MV-4-11 (cell line): ENCODE results near the gene CCL26.
"Not testable (repeated sequence)": the region's sequence is repeated elsewhere in the genome, so short reads cannot be mapped to it uniquely, and the experiment has no call there.

Experiments used
- DNase-seq: peaks from one replicate; lab custom pipeline; 2025; lab: John Stamatoyannopoulos, UW

CCL26 gene

DNA sequence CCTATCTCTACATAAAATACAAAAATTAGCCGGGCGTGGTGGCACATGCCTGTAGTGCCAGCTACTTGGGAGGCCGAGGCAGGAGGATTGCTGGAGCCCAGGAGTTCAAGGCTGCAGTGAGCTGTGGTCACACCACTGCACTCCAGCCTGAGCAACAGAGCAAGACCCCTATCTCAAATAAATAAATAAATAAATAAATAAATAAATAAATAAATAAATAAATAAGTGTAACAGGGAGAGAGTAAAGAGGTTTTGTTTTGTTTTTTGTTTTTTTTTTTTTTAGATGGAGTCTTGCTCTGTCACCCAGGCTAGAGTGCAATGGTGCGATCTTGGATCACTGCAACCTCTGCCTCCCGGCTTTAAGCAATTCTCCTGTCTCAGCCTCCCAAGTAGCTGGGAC is 20.6 kb upstream of the CCL26 start:
- DNase-seq, result not testable (repeated sequence)

DNA sequence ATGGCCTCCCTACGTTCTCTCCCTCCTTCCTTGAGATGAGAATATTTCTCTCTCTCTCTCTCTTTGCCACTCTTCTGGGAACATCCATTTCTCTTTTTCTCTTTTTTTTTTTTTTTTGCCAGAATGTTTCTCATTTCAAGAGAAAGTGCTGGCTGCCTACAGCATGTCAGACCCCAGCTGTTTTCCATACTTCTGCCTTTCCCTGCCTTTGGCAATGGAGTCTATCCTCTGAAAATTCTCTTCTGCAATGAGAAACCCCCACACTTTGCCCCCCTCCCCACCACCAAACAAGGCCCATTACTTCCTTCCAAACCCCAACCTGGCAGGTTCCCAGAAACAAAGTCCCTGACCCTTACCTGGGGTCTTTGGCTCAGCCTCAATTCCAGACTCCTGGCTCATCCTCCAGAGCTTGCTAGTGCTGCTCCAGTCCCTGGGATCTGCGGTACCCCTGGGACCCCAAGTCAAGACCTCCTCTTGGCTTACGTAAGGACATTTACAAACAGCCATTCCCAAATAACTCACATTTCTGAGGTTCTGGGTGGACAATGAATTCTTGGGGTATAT is 17.4 kb upstream of the CCL26 start:
- no peak for DNase-seq

DNA sequence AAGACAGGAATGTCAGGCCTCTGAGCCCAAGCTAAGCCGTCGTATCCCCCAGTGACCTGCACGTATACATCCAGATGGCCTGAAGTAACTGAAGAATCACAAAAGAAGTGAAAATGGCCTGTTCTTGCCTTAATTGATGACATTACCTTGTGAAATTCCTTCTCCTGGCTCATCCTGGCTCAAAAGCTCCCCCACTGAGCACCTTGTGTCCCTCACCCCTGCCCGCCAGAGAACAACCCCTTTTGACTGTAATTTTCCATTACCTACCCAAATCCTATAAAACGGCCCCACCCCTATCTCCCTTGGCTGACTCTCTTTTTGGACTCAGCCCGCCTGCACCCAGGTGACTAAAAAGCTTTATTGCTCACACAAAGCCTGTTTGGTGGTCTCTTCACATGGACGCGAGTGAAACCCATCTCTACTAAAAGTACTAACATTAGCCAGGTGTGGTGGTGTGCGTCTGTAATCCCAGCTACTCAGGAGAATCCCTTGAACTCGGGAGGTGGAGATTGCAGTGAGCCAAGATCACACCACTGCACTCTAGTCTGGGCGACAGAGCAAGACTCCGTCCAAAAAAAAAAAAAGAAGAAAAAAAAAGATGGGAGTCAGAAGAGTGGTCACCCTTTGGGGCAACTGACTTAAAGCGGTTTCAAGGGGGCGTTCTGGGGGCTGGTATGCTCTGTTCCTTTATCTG is 16.3 kb upstream of the CCL26 start:
- not testable (repeated sequence) for DNase-seq

GRCh38 chr7:75783058-75783457 is 11.0 kb upstream of the CCL26 start:
- DNase-seq, result not testable (repeated sequence)

GRCh38 chr7:75780647-75781273 is 8.7 kb upstream of the CCL26 start:
- peak; percentile 25 for DNase-seq

- DNase-seq, result not testable (repeated sequence)
Measured at GRCh38 chr7:75779516-75779915, 7.5 kb upstream of the CCL26 start.

DNA sequence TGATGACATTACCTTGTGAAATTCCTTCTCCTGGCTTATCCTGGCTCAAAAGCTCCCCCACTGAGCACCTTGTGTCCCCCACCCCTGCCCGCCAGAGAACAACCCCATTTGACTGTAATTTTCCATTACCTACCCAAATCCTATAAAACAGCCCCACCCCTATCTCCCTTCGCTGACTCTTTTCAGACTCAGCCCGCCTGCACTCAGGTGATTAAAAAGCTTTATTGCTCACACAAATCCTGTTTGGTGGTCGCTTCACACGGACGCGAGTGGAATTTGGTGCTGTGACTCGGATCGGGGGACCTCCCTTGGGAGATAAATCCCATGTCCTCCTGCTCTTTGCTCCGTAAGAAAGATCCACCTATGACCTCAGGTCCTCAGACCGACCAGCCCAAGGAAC is 7.0 kb upstream of the CCL26 start:
- not testable (repeated sequence) for DNase-seq

GRCh38 chr7:75776295-75776971 is 4.4 kb upstream of the CCL26 start:
- peak; percentile 96 for DNase-seq

GRCh38 chr7:75773958-75774357 is 1.9 kb upstream of the CCL26 start:
- DNase-seq, result not testable (repeated sequence)

DNA sequence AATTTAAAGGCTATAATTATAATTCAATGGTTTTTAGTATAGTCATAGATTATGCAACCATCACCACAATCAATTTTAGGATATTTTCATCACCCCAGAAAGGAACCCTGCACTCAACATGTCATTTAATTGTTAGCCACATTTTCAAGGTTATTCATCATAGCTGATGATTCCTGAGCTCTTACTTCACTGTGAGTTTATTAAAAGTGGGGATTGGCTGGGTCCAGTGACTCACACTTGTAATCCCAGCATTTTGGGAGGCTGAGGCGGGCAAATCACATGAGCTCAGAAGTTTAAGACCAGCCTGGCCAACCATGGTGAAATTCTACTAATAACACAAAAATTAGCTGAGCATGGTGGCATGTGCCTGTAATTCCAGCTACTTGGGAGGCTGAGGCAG is 787 bp downstream of the CCL26 start:
- DNase-seq, result peak; percentile 70

GRCh38 chr7:75762350-75762917 is 9.6 kb downstream of the CCL26 start:
- peak; percentile 70 for DNase-seq

DNA sequence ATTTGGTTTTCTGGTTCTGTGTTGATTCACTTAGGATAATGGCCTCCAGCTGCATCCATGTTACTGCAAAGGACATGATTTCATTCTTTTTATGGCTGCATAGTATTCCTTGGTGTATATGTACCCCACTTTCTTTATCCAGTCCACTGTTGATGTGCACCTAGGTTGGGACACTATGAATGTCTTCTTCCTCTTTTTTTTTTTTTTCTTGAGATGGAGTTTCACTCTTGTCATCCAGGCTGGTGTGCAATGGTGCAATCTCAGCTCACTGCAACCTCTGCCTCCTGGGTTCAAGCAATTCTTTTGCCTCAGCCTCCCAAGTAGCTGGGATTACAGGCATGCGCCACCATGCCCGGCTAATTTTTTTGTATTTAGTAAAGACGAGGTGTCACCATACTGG is 10.2 kb downstream of the CCL26 start:
- peak; percentile 31 for DNase-seq

DNA sequence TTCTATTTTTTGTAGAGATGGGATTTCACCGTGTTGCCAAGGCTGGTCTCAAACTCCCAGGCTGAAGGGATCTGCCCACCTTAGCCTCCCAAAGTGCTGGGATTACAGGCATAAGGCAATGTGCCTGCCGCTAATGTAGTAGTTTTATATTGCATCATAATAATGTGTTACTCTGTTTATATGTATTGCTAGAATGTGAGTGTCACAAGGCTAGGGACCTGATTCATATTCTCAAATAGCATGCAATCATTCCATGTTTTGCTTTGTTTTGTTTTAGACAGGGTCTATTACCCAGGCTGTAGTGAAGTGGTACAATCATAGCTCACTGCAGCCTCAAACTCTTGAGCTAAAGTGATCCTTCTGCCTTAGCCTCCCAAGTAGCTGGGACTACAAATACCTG is 13.5 kb downstream of the CCL26 start:
- no peak for DNase-seq

- DNase-seq, result no peak
Measured at GRCh38 chr7:75757860-75758259, 14.2 kb downstream of the CCL26 start.

DNA sequence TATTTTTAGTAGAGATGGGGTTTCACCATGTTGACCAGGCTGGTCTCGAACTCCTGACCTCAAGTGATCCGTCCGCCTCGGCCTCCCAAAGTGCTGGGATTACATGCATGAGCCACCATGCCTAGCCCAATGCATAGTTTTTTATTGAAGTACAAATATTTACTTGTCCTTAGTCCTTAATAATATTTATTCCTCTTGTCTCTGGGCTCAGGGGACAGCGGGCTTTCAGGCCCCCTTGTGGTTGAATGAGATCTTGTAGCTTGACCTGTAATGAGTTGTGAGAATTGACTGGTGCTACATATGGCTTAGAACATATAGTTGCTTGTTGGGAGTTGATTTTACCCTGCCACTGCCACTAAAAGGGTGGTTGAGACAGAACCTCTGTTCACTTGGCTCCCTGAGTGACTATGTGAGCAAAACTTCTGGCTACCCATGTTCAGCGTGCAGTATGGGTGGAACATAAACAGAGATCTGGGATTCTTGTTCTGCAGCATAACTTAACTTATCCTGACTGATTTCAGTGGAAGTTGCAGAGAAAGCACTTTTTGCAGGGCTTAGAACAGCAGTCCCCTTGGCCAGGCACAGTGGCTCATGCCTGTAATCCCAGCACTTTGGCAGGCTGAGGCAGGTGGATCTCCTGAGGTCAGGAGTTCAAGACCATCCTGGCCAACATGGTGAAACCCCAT is 14.9 kb downstream of the CCL26 start:
- peak; percentile 36 for DNase-seq

- DNase-seq, result no peak
Measured at GRCh38 chr7:75756206-75756990, 15.6 kb downstream of the CCL26 start.

- peak; percentile 26 for DNase-seq
Measured at GRCh38 chr7:75743455-75743859, 28.6 kb downstream of the CCL26 start.

DNA sequence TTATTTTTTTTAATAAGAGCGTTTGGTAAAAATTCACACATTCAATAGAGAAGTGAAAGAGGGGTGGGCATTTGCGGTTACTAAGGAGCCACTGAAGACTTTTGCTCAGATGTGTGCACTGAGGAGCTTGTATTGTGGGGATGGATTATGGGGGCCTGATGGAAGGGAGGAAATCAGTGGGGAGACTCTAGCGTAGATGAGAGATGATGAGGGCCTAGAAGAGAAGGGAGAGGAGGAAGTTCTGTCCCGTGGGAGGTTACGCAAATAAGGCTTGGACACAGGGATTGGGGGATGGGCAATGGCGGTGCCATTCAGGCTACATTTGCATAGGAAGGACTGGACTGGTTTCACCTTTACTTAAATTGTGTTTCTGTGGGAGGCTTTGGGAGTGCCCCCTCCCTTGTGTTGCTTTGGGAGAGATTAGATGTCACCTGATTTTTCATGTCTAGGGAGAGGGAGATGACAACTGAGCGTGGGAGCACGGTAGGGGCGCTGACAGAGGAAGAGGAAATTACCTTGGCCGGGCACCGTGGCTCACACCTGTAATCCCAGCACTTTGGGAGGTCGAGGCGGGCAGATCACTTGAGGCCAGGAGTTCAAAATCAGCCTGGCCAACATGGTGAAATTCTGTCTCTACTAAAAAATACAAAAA is 31.0 kb downstream of the CCL26 start:
- peak; percentile 70 for DNase-seq

DNA sequence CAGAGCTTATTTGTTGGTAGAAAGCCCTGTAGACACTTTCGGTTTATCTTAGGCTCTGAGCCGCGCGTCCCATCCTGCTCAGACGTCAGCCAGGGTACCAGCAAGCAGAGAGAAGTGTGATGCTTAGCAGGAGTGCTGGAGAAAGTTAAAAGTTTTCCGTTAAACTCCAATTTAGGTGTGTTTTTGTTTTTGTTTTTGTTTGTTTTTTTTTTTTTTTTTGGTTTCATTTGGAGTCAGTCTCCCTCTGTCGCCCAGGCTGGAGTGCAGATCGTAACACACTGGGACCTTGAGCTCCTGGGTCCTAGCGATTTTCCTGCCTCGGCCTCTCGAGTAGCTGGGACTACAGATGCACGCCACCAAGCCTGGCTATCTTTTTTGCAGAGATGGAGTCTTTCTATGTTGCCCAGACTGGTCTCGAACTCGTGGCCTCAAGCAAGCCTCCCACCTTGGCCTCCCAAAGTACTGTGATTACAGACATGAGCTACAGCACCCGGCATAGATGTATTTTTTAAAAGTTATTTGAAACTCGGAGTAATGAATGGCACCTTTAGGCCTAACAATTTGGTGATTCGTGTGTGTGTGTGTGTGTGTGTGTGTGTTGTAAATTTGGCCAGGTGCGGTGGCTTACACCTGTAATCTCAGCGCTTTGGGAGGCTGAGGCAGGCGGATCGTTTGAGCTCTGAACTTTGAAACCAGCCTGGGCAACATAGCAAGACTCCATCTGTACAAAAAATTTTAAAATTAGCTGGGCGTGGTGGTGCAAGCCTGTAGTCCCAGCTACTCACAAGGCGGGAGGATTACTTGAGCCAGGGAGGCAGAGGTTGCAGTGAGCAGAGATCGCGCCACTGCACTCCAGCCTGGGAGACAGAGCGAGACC is 32.0 kb downstream of the CCL26 start:
- DNase-seq, result no peak
